GM13976 (cell line): ENCODE results near the gene PFN1.

Experiments
- DNase-seq: peaks from one replicate; pipeline ENCODE4 v3.0.0; 2012; ENCODE audit warnings: low spot score
- in situ Hi-C: fragments of 300-500 bp; cut with MboI; formaldehyde crosslinking; loops from one replicate; pipeline ENCODE4 v1.12.0; 2022; ENCODE audit warnings: low sequenced_read_pairs, mixed read lengths, inconsistent platforms; ENCODE audit not compliant: unreplicated experiment
- TF ChIP-seq, protein P1 (sequence below): IDR thresholded peaks from 2 replicates; pipeline ENCODE4 v1.5.1; 2012; ENCODE audit warnings: borderline replicate concordance, mild to moderate bottlenecking; ENCODE audit not compliant: insufficient read depth; ENCODE audit errors: extremely low read depth, missing control alignments, control extremely low read depth

The PFN1 gene

DNA sequence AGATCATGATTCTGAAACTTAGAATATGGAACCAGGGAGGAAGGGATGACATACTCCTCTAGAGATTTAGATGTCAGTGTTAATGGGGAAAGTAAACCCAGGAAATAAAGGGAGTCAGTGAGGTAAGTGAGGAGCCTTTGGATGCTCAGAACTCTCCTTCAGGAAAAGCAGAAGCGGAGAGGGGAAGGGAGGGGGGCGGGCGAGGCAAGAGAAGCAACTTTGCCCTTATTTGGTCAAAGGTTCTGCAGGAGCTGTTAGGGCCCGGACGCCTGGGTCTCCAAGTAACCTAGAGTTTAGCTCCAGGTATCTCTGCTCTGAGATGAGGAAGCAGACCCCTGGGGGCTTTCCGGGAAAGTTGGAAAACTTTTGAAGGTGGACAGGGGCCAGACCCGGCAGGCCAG is 1.3 kb downstream of the PFN1 start:
- in situ Hi-C loops: no loop called here

GRCh38 chr17:4946312-4946976 is 1.9 kb downstream of the PFN1 start:
- TF ChIP-seq, protein P1, sequence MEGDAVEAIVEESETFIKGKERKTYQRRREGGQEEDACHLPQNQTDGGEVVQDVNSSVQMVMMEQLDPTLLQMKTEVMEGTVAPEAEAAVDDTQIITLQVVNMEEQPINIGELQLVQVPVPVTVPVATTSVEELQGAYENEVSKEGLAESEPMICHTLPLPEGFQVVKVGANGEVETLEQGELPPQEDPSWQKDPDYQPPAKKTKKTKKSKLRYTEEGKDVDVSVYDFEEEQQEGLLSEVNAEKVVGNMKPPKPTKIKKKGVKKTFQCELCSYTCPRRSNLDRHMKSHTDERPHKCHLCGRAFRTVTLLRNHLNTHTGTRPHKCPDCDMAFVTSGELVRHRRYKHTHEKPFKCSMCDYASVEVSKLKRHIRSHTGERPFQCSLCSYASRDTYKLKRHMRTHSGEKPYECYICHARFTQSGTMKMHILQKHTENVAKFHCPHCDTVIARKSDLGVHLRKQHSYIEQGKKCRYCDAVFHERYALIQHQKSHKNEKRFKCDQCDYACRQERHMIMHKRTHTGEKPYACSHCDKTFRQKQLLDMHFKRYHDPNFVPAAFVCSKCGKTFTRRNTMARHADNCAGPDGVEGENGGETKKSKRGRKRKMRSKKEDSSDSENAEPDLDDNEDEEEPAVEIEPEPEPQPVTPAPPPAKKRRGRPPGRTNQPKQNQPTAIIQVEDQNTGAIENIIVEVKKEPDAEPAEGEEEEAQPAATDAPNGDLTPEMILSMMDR: no peak
- no peak for DNase-seq
- in situ Hi-C loops: no loop called here

More for the DNA sequence above, 1.3 kb downstream of the PFN1 start:
- TF ChIP-seq, protein P1: no peak
- no peak for DNase-seq

- no peak for DNase-seq
- TF ChIP-seq, protein P1: no peak
- in situ Hi-C loops: no loop called here
Measured at GRCh38 chr17:4945944-4946280, 2.4 kb downstream of the PFN1 start.

GRCh38 chr17:4945176-4945943 is 3.0 kb downstream of the PFN1 start:
- DNase-seq: peak; percentile 76
- in situ Hi-C loops: no loop called here
- TF ChIP-seq, protein P1: no peak

DNA sequence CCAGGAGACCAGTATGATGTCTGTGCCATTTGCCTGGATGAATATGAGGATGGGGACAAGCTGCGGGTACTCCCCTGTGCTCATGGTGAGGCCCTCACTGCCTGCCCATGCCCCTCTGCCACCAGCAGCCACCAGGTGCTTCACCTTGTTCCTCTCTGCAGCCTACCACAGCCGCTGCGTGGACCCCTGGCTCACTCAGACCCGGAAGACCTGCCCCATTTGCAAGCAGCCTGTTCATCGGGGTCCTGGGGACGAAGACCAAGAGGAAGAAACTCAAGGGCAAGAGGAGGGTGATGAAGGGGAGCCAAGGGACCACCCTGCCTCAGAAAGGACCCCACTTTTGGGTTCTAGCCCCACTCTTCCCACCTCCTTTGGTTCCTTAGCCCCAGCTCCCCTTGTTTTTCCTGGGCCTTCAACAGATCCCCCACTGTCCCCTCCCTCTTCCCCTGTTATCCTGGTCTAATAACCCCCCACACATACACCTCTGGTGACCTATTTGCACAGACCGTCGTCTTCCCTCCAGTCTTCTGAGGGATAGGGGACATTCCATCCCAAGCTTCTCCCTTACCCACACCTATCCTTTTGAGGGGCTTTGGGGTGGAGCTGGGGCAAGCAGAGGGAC is 3.7 kb downstream of the PFN1 start:
- TF ChIP-seq, protein P1: no peak
- in situ Hi-C loops: no loop called here
- DNase-seq: no peak

DNA sequence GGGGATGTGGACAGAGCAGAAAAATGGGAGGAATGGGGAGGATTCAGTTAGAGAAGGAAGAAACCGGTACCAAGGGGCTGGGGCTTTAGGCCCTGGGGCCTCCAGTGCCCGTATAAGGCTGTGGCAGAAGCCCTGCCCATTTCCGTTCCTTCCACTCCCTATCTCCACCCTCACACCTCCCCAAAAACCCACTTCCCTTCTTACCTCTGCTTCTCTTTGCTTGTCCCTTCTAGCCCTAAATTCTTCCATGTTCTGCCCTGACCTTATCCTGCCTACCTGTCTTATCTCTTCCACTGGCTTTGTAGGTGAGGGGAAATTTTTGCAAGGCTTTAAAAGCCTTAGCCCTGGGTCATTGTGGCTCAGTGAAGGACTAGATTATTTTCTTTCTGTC is 4.2 kb downstream of the PFN1 start:
- in situ Hi-C loops: no loop called here
- TF ChIP-seq, protein P1: no peak
- no peak for DNase-seq
